HG02884 (cell line): ENCODE results near the gene CTNND1.

ENCODE experiments used
- ATAC-seq: cut with Tn5 transposase; IDR thresholded peaks from one replicate; pipeline ENCODE4 v1.9.1; 2021; ENCODE audit warnings: mild to moderate bottlenecking, moderate library complexity; ENCODE audit not compliant: unreplicated experiment

CTNND1 gene

GRCh38 chr11:57868491-57868890, 106.9 kb downstream of the CTNND1 start:
- ATAC-seq: no peak
